Measurements from ENCODE around the gene JAGN1. TPM values are rescaled to one million over a fixed set of nuclear protein-coding genes. Genes with fewer than 3 reads are reported as not detected.

JAGN1 gene
- total RNA-seq, 4 donors from 2014 or later: 42.8 to 96.4 (median 67.0) TPM

GRCh38 chr3:9915254-9916141 lies 25.1 kb downstream of the JAGN1 start:
- Histone ChIP-seq H3K27me3 (no peaks in the 10 kb centered on the region), H3K4me1 (peaks cover 17 to 30% of the 10 kb centered on the region in 2 donors), H3K36me3 (no peaks in the 10 kb centered on the region), H3K9me3 (no peaks in the 10 kb centered on the region), H3K27ac (peak overlapping the region; percentile 85 to 95 (median 92)), H3K4me3 (peak overlapping the region; percentile 59 to 85 (median 72))
- peak; percentile 39 to 42 for ATAC-seq
- DNase-seq: peak; percentile 39 to 57
- in situ Hi-C loops (cut with MboI; ENCODE audit: low sequenced_read_pairs in 4 of 4): no loop called here
- TF ChIP-seq POLR2A (IDR thresholded peaks at IDR 0.05) (peak in 1 of 2 donors; percentile 35), CTCF (IDR thresholded peaks at IDR 0.05 in 4 of 5, conservative IDR thresholded peaks at IDR 0.05 in 1 of 5) (peak in 4 of 5 experiments; percentile 31 to 57 (median 44))
- intact Hi-C loops (cut with DNase I; ENCODE audit: low total_unique reads): loop anchor here (1.0 to 5.0 kb wide), 5 partner anchors 25 to 113 kb away; partner anchors contain the start of genes JAGN1 and RPUSD3

GRCh38 chr3:9916346-9916733 lies 25.9 kb downstream of the JAGN1 start:
- intact Hi-C loops (cut with DNase I; ENCODE audit: low total_unique reads): loop anchor here (2.0 to 5.0 kb wide), 2 partner anchors 54 to 114 kb away; no protein-coding TSS in a partner anchor
- Histone ChIP-seq H3K27ac (peak overlapping the region; percentile 85 to 95 (median 92)), H3K4me3 (peak overlapping the region; percentile 59 to 85 (median 72)), H3K36me3 (no peaks in the 10 kb centered on the region), H3K4me1 (peaks cover 17 to 30% of the 10 kb centered on the region in 2 donors), H3K27me3 (no peaks in the 10 kb centered on the region), H3K9me3 (no peaks in the 10 kb centered on the region)
- ATAC-seq (peak in 1 of 2 donors; percentile 4), DNase-seq (no peak)
- TF ChIP-seq POLR2A (IDR thresholded peaks at IDR 0.05): no peak
- no peak for TF ChIP-seq CTCF (IDR thresholded peaks at IDR 0.05 in 4 of 5, conservative IDR thresholded peaks at IDR 0.05 in 1 of 5)
- in situ Hi-C loops (cut with MboI; ENCODE audit: low sequenced_read_pairs in 4 of 4): no loop called here

- Histone ChIP-seq H3K9me3 (no peaks in the 10 kb centered on the region), H3K4me1 (peaks cover 17 to 30% of the 10 kb centered on the region in 2 donors), H3K27ac (peak within 1 kb of the TSS; percentile 85 to 95 (median 92)), H3K36me3 (no peaks in the 10 kb centered on the region), H3K4me3 (peak within 1 kb of the TSS; percentile 59 to 85 (median 72)), H3K27me3 (no peaks in the 10 kb centered on the region)
- TF ChIP-seq CTCF (IDR thresholded peaks at IDR 0.05 in 4 of 5, conservative IDR thresholded peaks at IDR 0.05 in 1 of 5) (peak in 1 of 5 experiments; percentile 7), POLR2A (IDR thresholded peaks at IDR 0.05) (peak; percentile 74 to 81)
- peak; percentile 85 to 86 for ATAC-seq
- peak; percentile 90 to 94 for DNase-seq
- intact Hi-C loops (cut with DNase I; ENCODE audit: low total_unique reads): loop anchor here (2.0 to 5.0 kb wide), 2 partner anchors 54 to 115 kb away; no protein-coding TSS in a partner anchor
- in situ Hi-C loops (cut with MboI; ENCODE audit: low sequenced_read_pairs in 4 of 4): no loop called here
Observed at GRCh38 chr3:9916734-9917680, 26.6 kb downstream of the JAGN1 start, which contains the start of gene IL17RC. Gene IL17RC, plus strand, starts transcription at chr3:9917098. Its CDS starts 218 bp downstream, at chr3:9917316.

- ATAC-seq (peak in 1 of 2 donors; percentile 14), DNase-seq (peak in 1 of 2 donors; percentile 56)
- Histone ChIP-seq H3K27ac (peak overlapping the region; percentile 85 to 95 (median 92)), H3K4me3 (peak overlapping the region; percentile 59 to 85 (median 72)), H3K36me3 (no peaks in the 10 kb centered on the region), H3K27me3 (no peaks in the 10 kb centered on the region), H3K9me3 (no peaks in the 10 kb centered on the region), H3K4me1 (peaks cover 17 to 30% of the 10 kb centered on the region in 2 donors)
- in situ Hi-C loops (cut with MboI; ENCODE audit: low sequenced_read_pairs in 4 of 4) (no loop called here), intact Hi-C loops (cut with DNase I; ENCODE audit: low total_unique reads) (loop anchor here (2.0 to 5.0 kb wide), 2 partner anchors 55 to 116 kb away; no protein-coding TSS in a partner anchor)
- TF ChIP-seq POLR2A (IDR thresholded peaks at IDR 0.05): peak in 1 of 2 donors; percentile 10
- TF ChIP-seq CTCF (IDR thresholded peaks at IDR 0.05 in 4 of 5, conservative IDR thresholded peaks at IDR 0.05 in 1 of 5): no peak
Observed at GRCh38 chr3:9917820-9918219, 27.4 kb downstream of the JAGN1 start.
